ENCODE data around the gene TSR3.

TSR3 gene

GRCh38 chr16:1334739-1335138 lies 16.9 kb downstream of the TSR3 start:
- Histone ChIP-seq H3K27ac (no peak overlapping the region), H3K9ac (no peak overlapping the region), H3K36me3 (no peaks in the 10 kb centered on the region), H3K4me3 (no peak overlapping the region), H4K20me1 (peaks cover 0 to 76% (median 52%) of the 10 kb centered on the region in 11 experiments; a peak in 18 of 22 replicates), H3K27me3 (peaks cover 63 to 87% (median 82%) of the 10 kb centered on the region in 11 experiments), H3K9me3 (replicated peaks in 1 of 11) (peaks cover 0 to 14% (median 8%) of the 10 kb centered on the region in 11 experiments; a peak in 17 of 22 replicates), H3K4me2 (peak overlapping the region in 8 of 11 experiments; percentile 24 to 65 (median 50); a peak in 13 of 22 replicates), H3K4me1 (peaks cover 16 to 76% (median 68%) of the 10 kb centered on the region in 10 experiments)
- no peak for TF ChIP-seq Cebpa-rat (IDR thresholded peaks at IDR 0.05)

GRCh38 chr16:1333854-1334700 lies 17.6 kb downstream of the TSR3 start:
- Histone ChIP-seq H3K9me3 (replicated peaks in 1 of 11) (peaks cover 0 to 14% (median 8%) of the 10 kb centered on the region in 11 experiments; a peak in 17 of 22 replicates), H3K27ac (no peak overlapping the region), H3K4me2 (peak overlapping the region; percentile 35 to 92 (median 54); a peak in 21 of 22 replicates), H3K27me3 (peaks cover 63 to 88% (median 82%) of the 10 kb centered on the region in 11 experiments), H3K36me3 (no peaks in the 10 kb centered on the region), H3K4me3 (peak overlapping the region in 6 of 10 experiments; percentile 20 to 46 (median 33); a peak in 8 of 20 replicates), H3K4me1 (peaks cover 16 to 73% (median 66%) of the 10 kb centered on the region in 10 experiments), H4K20me1 (peaks cover 0 to 73% (median 52%) of the 10 kb centered on the region in 11 experiments; a peak in 18 of 22 replicates), H3K9ac (no peak overlapping the region)
- TF ChIP-seq Cebpa-rat (IDR thresholded peaks at IDR 0.05), result no peak

- peaks cover 0 to 67% (median 52%) of the 10 kb centered on the region in 11 experiments; a peak in 18 of 22 replicates for H4K20me1 ChIP-seq
- no peaks in the 10 kb centered on the region for H3K36me3 ChIP-seq
- peaks cover 16 to 66% (median 59%) of the 10 kb centered on the region in 10 experiments for H3K4me1 ChIP-seq
- TF ChIP-seq Cebpa-rat (IDR thresholded peaks at IDR 0.05), result no peak
- peaks cover 63 to 84% (median 82%) of the 10 kb centered on the region in 11 experiments for H3K27me3 ChIP-seq
- H3K9ac ChIP-seq, result peak within 1 kb of the TSS in 1 of 11 experiments; percentile 66; a peak in 1 of 22 replicates
- peak within 1 kb of the TSS in 1 of 11 experiments; percentile 79; a peak in 1 of 22 replicates for H3K27ac ChIP-seq
- H3K4me2 ChIP-seq, result peak within 1 kb of the TSS; percentile 78 to 94 (median 85)
- H3K9me3 ChIP-seq (replicated peaks in 1 of 11), result peaks cover 0 to 14% (median 8%) of the 10 kb centered on the region in 11 experiments; a peak in 17 of 22 replicates
- H3K4me3 ChIP-seq, result peak within 1 kb of the TSS in 6 of 10 experiments; percentile 20 to 46 (median 33); a peak in 8 of 20 replicates
Measured at GRCh38 chr16:1333149-1333812, 18.4 kb downstream of the TSR3 start, which contains the start of gene BAIAP3. BAIAP3 (plus strand) TSS chr16:1333645; CDS start chr16:1338550, 4,905 bp downstream.

DNA sequence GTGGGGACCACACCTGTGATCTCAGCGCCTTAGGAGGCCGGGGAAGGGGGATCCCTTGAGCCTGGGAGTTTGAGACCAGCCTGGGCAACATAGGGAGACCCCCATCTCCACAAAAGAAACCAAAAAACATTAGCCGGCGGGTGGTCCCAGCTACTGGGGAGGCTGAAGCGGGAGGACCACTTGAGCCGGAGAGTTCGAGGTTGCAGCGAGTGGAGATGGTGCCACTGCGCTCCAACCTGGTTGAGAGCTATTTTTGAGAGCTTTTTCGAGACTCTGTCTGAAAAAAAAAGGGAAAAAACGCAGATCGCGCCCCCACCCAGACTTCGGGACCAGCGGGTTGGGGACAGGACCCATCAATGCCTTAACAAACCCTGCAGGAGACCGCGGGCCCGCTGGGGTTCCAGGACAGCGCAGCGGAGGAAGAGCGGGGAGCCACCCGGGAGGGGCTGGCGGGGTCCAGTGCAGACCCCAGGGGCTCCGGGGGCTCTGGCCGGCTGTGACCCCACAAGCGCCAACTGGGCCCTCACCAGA lies 19.0 kb downstream of the TSR3 start:
- Histone ChIP-seq H3K27me3 (peaks cover 63 to 80% (median 78%) of the 10 kb centered on the region in 11 experiments), H3K27ac (peak overlapping the region in 1 of 11 experiments; percentile 79; a peak in 1 of 22 replicates), H3K9ac (peak overlapping the region in 1 of 11 experiments; percentile 66; a peak in 1 of 22 replicates), H3K9me3 (replicated peaks in 1 of 11) (peaks cover 0 to 14% (median 8%) of the 10 kb centered on the region in 11 experiments; a peak in 17 of 22 replicates), H3K4me2 (peak overlapping the region; percentile 78 to 94 (median 85); a peak in 21 of 22 replicates), H3K4me1 (peaks cover 16 to 61% (median 54%) of the 10 kb centered on the region in 10 experiments), H3K36me3 (no peaks in the 10 kb centered on the region), H4K20me1 (peaks cover 0 to 71% (median 52%) of the 10 kb centered on the region in 11 experiments; a peak in 18 of 22 replicates), H3K4me3 (peak overlapping the region in 4 of 10 experiments; percentile 20 to 38 (median 30); a peak in 3 of 20 replicates)
- TF ChIP-seq Cebpa-rat (IDR thresholded peaks at IDR 0.05), result no peak

DNA sequence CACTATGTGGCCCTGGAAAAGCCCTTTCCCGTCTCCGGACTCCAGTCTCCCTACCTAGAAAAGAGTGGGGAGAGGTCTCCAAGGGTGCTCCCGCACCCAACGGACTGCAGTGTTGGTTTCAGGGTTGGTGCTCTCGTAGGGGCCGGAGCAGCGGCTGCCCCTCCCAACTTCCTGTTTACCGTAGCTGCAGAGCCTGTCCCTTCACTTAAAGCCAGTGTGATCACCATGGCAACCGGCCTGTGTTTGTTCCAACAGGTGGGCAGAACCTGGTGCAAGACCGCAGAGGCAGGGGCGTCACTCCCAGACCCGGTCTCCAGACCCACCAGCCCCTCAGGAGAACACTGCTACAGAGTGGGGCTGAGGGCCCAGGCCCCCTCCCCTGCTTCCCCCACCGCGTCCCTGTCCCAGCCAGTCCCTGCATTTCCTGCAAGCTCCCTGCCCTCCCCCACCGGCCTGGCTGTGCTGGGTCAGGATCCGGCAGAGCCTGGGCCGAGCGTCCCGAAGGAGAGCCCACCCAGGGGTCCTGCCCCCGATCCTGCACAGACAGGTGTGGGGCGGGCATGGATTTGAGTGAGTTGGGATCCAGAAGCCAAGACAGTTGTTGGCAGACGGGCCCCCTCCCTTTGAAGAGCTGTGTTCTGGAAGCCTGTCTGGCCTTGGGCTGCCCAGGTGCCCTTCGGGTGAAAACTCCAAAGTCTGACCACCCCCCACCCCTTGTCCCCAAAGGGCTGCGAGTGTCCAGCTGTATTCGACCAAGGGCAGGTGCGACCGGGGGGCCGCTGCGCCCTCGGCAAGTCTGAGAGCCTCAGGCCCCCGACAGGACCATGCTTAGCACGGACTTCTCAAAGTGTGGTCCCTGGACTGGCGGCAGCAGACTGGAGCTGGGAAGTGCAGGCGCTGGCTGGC lies 19.7 kb downstream of the TSR3 start:
- Histone ChIP-seq H3K36me3 (peaks cover 0 to 4% (median 0%) of the 10 kb centered on the region in 11 experiments; a peak in 3 of 22 replicates), H3K4me2 (peak overlapping the region; percentile 78 to 94 (median 85)), H4K20me1 (peaks cover 4 to 77% (median 59%) of the 10 kb centered on the region in 11 experiments; a peak in 21 of 22 replicates), H3K27me3 (peaks cover 62 to 73% (median 71%) of the 10 kb centered on the region in 11 experiments), H3K4me3 (peak overlapping the region; percentile 8 to 60 (median 34); a peak in 12 of 20 replicates), H3K9me3 (replicated peaks in 1 of 11) (peaks cover 0 to 14% (median 8%) of the 10 kb centered on the region in 11 experiments; a peak in 17 of 22 replicates), H3K4me1 (peaks cover 16 to 61% (median 52%) of the 10 kb centered on the region in 10 experiments), H3K9ac (peak overlapping the region in 6 of 11 experiments; percentile 17 to 68 (median 46); a peak in 9 of 22 replicates), H3K27ac (peak overlapping the region in 5 of 11 experiments; percentile 25 to 79 (median 46); a peak in 8 of 22 replicates)
- TF ChIP-seq Cebpa-rat (IDR thresholded peaks at IDR 0.05), result no peak

GRCh38 chr16:1330931-1331711 lies 20.6 kb downstream of the TSR3 start:
- peaks cover 16 to 59% (median 47%) of the 10 kb centered on the region in 10 experiments for H3K4me1 ChIP-seq
- H3K36me3 ChIP-seq, result peaks cover 0 to 6% (median under 1%) of the 10 kb centered on the region in 11 experiments; a peak in 10 of 22 replicates
- no peak for TF ChIP-seq Cebpa-rat (IDR thresholded peaks at IDR 0.05)
- peak overlapping the region in 5 of 11 experiments; percentile 25 to 79 (median 46); a peak in 8 of 22 replicates for H3K27ac ChIP-seq
- H4K20me1 ChIP-seq, result peaks cover 7 to 77% (median 59%) of the 10 kb centered on the region in 11 experiments; a peak in 21 of 22 replicates
- peaks cover 0 to 14% (median 8%) of the 10 kb centered on the region in 11 experiments; a peak in 17 of 22 replicates for H3K9me3 ChIP-seq (replicated peaks in 1 of 11)
- H3K27me3 ChIP-seq, result peaks cover 53 to 65% (median 62%) of the 10 kb centered on the region in 11 experiments
- peak overlapping the region in 6 of 11 experiments; percentile 17 to 68 (median 46); a peak in 9 of 22 replicates for H3K9ac ChIP-seq
- peak overlapping the region; percentile 78 to 94 (median 85) for H3K4me2 ChIP-seq
- H3K4me3 ChIP-seq, result peak overlapping the region in 9 of 10 experiments; percentile 8 to 60 (median 36); a peak in 11 of 20 replicates

Data from BLaER1 treated with 17β-estradiol and CSF1 and Interleukin-3, amounts not matched to agents 10 nM and 100 nM (cell line).